Trophoblast cell (in vitro differentiated cells and primary cell): ENCODE results near the gene LLGL1.
A peak's percentile ranks its signal among the peaks of the same experiment; 100 is the strongest.

Experiments used
- DNase-seq, 2 donors: peaks; one replicate each; pipeline ENCODE4 v3.0.0-alpha.2; 2016
- H2AFZ ChIP-seq: 2 replicates; pipeline ENCODE4 v1.6.1; 2013; ENCODE audit warnings: low read length, moderate library complexity, mild to moderate bottlenecking; ENCODE audit not compliant: insufficient read depth, poor library complexity
- H2AK5ac ChIP-seq: 2 replicates; pipeline ENCODE4 v1.6.1; 2013; ENCODE audit warnings: mild to moderate bottlenecking, low read length
- H2BK120ac ChIP-seq: 2 replicates; pipeline ENCODE4 v1.6.1; 2013; ENCODE audit warnings: low read length, mild to moderate bottlenecking, moderate library complexity; ENCODE audit not compliant: insufficient read depth, poor library complexity
- H2BK12ac ChIP-seq: 2 replicates; pipeline ENCODE4 v1.6.1; 2013; ENCODE audit warnings: mild to moderate bottlenecking, low read length, moderate library complexity
- H2BK5ac ChIP-seq: 2 replicates; pipeline ENCODE4 v1.6.1; 2013; ENCODE audit warnings: low read length, low read depth, moderate library complexity, mild to moderate bottlenecking; ENCODE audit not compliant: poor library complexity
- H3K14ac ChIP-seq: 2 replicates; pipeline ENCODE4 v1.6.1; 2013; ENCODE audit warnings: mild to moderate bottlenecking, low read length
- H3K18ac ChIP-seq: 2 replicates; pipeline ENCODE4 v1.6.1; 2013; ENCODE audit warnings: mild to moderate bottlenecking, low read length
- H3K23ac ChIP-seq: 2 replicates; pipeline ENCODE4 v1.6.1; 2013; ENCODE audit warnings: low read length
- H3K27ac ChIP-seq: 2 replicates; pipeline ENCODE4 v1.5.1; 2013; ENCODE audit warnings: low read depth, mild to moderate bottlenecking, inconsistent platforms, low read length, moderate library complexity
- H3K27me3 ChIP-seq: 2 replicates; pipeline ENCODE4 v1.6.1; 2013; ENCODE audit warnings: inconsistent platforms, mild to moderate bottlenecking, low read length, moderate library complexity; ENCODE audit not compliant: insufficient read depth
- H3K36me3 ChIP-seq, 2 experiments: 1 replicate in 1 of 2; 2 replicates in 1 of 2; pipeline ENCODE4 v1.6.1; 2013; ENCODE audit warnings: low read length in 2 of 2, mild to moderate bottlenecking in 2 of 2, moderate library complexity in 1 of 2; ENCODE audit not compliant: insufficient read depth in 2 of 2, control insufficient read depth in 1 of 2
- H3K4ac ChIP-seq: 2 replicates; pipeline ENCODE4 v1.6.1; 2013; ENCODE audit warnings: low read depth, mild to moderate bottlenecking, low read length, moderate library complexity
- H3K4me1 ChIP-seq, 2 experiments: 1 replicate in 1 of 2; 2 replicates in 1 of 2; pipeline ENCODE4 v1.6.1; 2013; ENCODE audit warnings: low read length in 2 of 2, mild to moderate bottlenecking in 2 of 2, moderate library complexity in 1 of 2; ENCODE audit not compliant: insufficient read depth in 2 of 2, control insufficient read depth in 1 of 2
- H3K4me2 ChIP-seq: 2 replicates; pipeline ENCODE4 v1.6.1; 2013; ENCODE audit warnings: inconsistent platforms, mild to moderate bottlenecking, low read length, moderate library complexity
- H3K4me3 ChIP-seq: 2 replicates; pipeline ENCODE4 v1.5.1; 2013; ENCODE audit warnings: mild to moderate bottlenecking, low read depth, low read length, inconsistent platforms
- H3K79me1 ChIP-seq: one replicate; pipeline ENCODE4 v1.6.1; 2013; ENCODE audit warnings: low read length
- H3K79me2 ChIP-seq: 2 replicates; pipeline ENCODE4 v1.6.1; 2013; ENCODE audit warnings: low read length, mild to moderate bottlenecking; ENCODE audit not compliant: control insufficient read depth, insufficient read depth, poor library complexity
- H3K9ac ChIP-seq: 2 replicates; pipeline ENCODE4 v1.6.1; 2013; ENCODE audit warnings: mild to moderate bottlenecking, low read length
- H3K9me3 ChIP-seq: 2 replicates; pipeline ENCODE4 v1.6.1; 2013; ENCODE audit warnings: low read depth, mild to moderate bottlenecking, control low read depth, inconsistent platforms, low read length; ENCODE audit not compliant: insufficient read depth
- H4K12ac ChIP-seq: 2 replicates; pipeline ENCODE4 v1.6.1; 2013; ENCODE audit warnings: low read depth, mild to moderate bottlenecking, low read length, moderate library complexity
- H4K8ac ChIP-seq: 2 replicates; pipeline ENCODE4 v1.6.1; 2013; ENCODE audit warnings: low read depth, mild to moderate bottlenecking, low read length, moderate library complexity
- H4K91ac ChIP-seq: one replicate; pipeline ENCODE4 v1.6.1; 2013; ENCODE audit warnings: low read depth, mild to moderate bottlenecking, low read length, moderate library complexity
- WGBS: extraction: QIAGEN DNeasy Blood & Tissue Kit; methylation state at CpG from one replicate; pipeline ENCODE4 v1.1.7; 2013; ENCODE audit warnings: missing lambda C conversion rate; ENCODE audit not compliant: insufficient read length, insufficient coverage; ENCODE audit errors: extremely low coverage; 5-methylcytosine and 5-hydroxymethylcytosine counted together

The LLGL1 gene

DNA sequence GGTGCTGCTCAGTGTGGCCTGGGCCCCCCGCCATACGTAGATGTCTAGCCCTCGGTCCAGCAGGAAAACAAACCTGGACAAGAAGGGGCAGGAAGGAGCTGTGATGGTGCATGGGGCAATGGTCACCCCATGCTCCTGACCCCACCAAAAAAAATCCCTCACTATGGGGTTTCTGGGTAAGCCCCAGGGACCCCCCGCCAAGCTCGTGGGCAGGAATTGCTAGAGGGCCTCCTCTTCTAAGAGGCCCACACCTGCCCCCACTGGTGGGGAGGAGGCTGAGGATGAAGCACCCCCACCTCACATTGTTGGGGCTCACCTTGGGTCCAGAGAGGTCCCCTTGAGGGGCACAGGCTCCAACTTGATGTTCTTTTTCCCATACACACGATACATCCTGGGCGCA is 23.4 kb downstream of the LLGL1 start:
- H2AFZ ChIP-seq = no peak overlapping the region
- no peak overlapping the region for H3K18ac ChIP-seq
- H3K4me1 ChIP-seq = no peaks in the 10 kb centered on the region
- H4K8ac ChIP-seq = no peak overlapping the region
- no peak overlapping the region for H3K4me2 ChIP-seq
- no peak overlapping the region for H4K91ac ChIP-seq
- H3K4me3 ChIP-seq = no peak overlapping the region
- no peak overlapping the region for H4K12ac ChIP-seq
- DNase-seq = no peak
- H2BK5ac ChIP-seq = no peak overlapping the region
- no peak overlapping the region for H3K23ac ChIP-seq
- H3K79me2 ChIP-seq = no peaks in the 10 kb centered on the region
- no peak overlapping the region for H3K4ac ChIP-seq
- peaks cover 84 to 85% of the 10 kb centered on the region in 2 experiments for H3K36me3 ChIP-seq
- no peak overlapping the region for H3K27ac ChIP-seq
- no peak overlapping the region for H2BK120ac ChIP-seq
- H3K9me3 ChIP-seq = no peaks in the 10 kb centered on the region
- no peaks in the 10 kb centered on the region for H3K27me3 ChIP-seq
- no peak overlapping the region for H3K9ac ChIP-seq
- H3K79me1 ChIP-seq = no peaks in the 10 kb centered on the region
- H2BK12ac ChIP-seq = no peak overlapping the region
- WGBS = no CpG with 5 or more reads among the region's 7 CpGs
- H3K14ac ChIP-seq = no peak overlapping the region
- H2AK5ac ChIP-seq = no peak overlapping the region

DNA sequence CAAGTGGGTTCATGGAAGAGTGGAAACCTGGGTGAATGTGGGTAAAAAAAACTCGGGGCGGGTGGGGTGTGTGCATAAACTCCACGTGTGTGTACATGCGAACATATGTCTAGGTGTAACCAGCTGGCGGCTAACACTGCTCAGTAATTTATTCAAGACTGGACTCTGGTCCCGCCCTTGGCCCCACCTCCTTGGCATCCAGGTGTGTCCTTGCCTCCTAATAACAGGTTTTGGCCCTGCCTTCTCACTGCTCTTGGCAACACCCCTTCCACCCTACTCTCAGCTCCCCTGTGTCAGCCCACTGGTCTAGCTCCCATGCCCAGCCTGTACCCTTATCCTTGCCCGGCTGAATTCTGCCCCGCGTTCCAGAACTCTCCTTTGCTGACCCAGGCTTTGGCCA is 24.8 kb downstream of the LLGL1 start:
- no peak overlapping the region for H3K23ac ChIP-seq
- no peak overlapping the region for H2BK12ac ChIP-seq
- no peaks in the 10 kb centered on the region for H3K27me3 ChIP-seq
- no peaks in the 10 kb centered on the region for H3K79me1 ChIP-seq
- no peak overlapping the region for H2BK5ac ChIP-seq
- H3K36me3 ChIP-seq = peaks cover 91% of the 10 kb centered on the region in 2 experiments
- no peak overlapping the region for H2BK120ac ChIP-seq
- WGBS = no CpG with 5 or more reads among the region's 9 CpGs
- DNase-seq = peak; percentile 12 to 54
- no peak overlapping the region for H4K12ac ChIP-seq
- no peak overlapping the region for H3K9ac ChIP-seq
- H3K14ac ChIP-seq = no peak overlapping the region
- H3K4ac ChIP-seq = no peak overlapping the region
- no peak overlapping the region for H4K8ac ChIP-seq
- no peaks in the 10 kb centered on the region for H3K79me2 ChIP-seq
- no peak overlapping the region for H3K18ac ChIP-seq
- no peak overlapping the region for H2AFZ ChIP-seq
- no peak overlapping the region for H3K4me3 ChIP-seq
- H4K91ac ChIP-seq = no peak overlapping the region
- no peaks in the 10 kb centered on the region for H3K4me1 ChIP-seq
- no peak overlapping the region for H2AK5ac ChIP-seq
- H3K4me2 ChIP-seq = no peak overlapping the region
- no peak overlapping the region for H3K27ac ChIP-seq
- H3K9me3 ChIP-seq = no peaks in the 10 kb centered on the region

DNA sequence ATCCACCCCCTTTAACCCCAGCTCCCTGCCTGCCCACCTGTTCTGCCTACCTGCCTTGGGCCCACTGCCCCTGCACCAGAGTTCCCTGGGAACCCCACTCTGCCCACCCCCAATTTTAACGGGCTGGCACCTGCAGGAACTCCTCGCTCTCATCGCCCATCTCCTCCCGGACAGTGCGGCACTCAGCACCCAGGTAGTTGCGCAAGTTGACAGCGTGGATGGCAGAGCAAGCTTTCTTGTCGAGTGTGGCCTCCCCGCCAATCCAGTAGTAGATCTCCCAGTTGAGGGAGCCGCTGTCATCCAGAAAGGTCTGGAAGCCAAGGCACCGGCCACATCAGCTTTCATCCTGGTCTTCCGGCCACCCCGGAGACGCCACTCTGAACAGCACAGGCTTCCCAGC is 25.3 kb downstream of the LLGL1 start:
- no peak overlapping the region for H2BK120ac ChIP-seq
- no peak overlapping the region for H2AFZ ChIP-seq
- H3K79me1 ChIP-seq = no peaks in the 10 kb centered on the region
- H3K14ac ChIP-seq = no peak overlapping the region
- H3K9me3 ChIP-seq = no peaks in the 10 kb centered on the region
- H3K9ac ChIP-seq = no peak overlapping the region
- H3K4me1 ChIP-seq = no peaks in the 10 kb centered on the region
- H4K12ac ChIP-seq = no peak overlapping the region
- H2BK5ac ChIP-seq = no peak overlapping the region
- no peaks in the 10 kb centered on the region for H3K79me2 ChIP-seq
- no peak overlapping the region for H3K18ac ChIP-seq
- H4K8ac ChIP-seq = no peak overlapping the region
- H3K4ac ChIP-seq = no peak overlapping the region
- no CpG with 5 or more reads among the region's 14 CpGs for WGBS
- H3K27ac ChIP-seq = no peak overlapping the region
- H3K23ac ChIP-seq = no peak overlapping the region
- no peak overlapping the region for H2AK5ac ChIP-seq
- H2BK12ac ChIP-seq = no peak overlapping the region
- no peak overlapping the region for H3K4me3 ChIP-seq
- no peaks in the 10 kb centered on the region for H3K27me3 ChIP-seq
- no peak overlapping the region for H3K4me2 ChIP-seq
- DNase-seq = no peak
- peaks cover 90% of the 10 kb centered on the region in 2 experiments for H3K36me3 ChIP-seq
- H4K91ac ChIP-seq = no peak overlapping the region

DNA sequence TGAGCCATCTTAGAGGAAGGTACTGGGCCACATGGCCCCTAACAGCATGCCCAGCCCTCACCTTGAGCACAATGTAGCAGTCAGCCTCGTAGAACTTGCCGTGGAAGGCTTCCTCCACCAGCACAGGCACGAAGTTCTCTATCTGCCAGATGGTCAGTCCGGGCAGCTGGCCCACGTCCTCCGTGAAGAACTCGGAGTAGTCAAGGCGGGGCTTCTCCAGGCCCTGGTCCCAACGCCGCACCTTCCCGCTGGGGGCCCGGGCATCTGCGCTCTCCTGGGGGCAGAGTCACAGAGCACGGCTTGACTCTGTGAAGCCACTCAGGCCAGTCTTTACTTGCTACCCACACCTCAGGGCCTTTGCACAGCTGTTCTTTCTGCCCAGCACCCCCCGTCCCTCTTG is 25.8 kb downstream of the LLGL1 start:
- Histone ChIP-seq H3K27ac (no peak overlapping the region), H4K91ac (no peak overlapping the region), H4K8ac (no peak overlapping the region), H2BK5ac (no peak overlapping the region), H2BK120ac (no peak overlapping the region), H3K9me3 (no peaks in the 10 kb centered on the region), H3K18ac (no peak overlapping the region), H2BK12ac (no peak overlapping the region), H3K4me2 (no peak overlapping the region), H3K27me3 (no peaks in the 10 kb centered on the region), H3K4me1 (no peaks in the 10 kb centered on the region), H3K36me3 (peaks cover 88 to 90% of the 10 kb centered on the region in 2 experiments), H4K12ac (no peak overlapping the region), H3K9ac (no peak overlapping the region), H2AFZ (no peak overlapping the region), H2AK5ac (no peak overlapping the region), H3K4me3 (no peak overlapping the region), H3K14ac (no peak overlapping the region), H3K79me1 (no peaks in the 10 kb centered on the region), H3K23ac (no peak overlapping the region), H3K4ac (no peak overlapping the region), H3K79me2 (no peaks in the 10 kb centered on the region)
- DNase-seq = no peak
- no CpG with 5 or more reads among the region's 15 CpGs for WGBS
